ENCODE data around the gene SASH1.

- TF ChIP-seq, protein P1, sequence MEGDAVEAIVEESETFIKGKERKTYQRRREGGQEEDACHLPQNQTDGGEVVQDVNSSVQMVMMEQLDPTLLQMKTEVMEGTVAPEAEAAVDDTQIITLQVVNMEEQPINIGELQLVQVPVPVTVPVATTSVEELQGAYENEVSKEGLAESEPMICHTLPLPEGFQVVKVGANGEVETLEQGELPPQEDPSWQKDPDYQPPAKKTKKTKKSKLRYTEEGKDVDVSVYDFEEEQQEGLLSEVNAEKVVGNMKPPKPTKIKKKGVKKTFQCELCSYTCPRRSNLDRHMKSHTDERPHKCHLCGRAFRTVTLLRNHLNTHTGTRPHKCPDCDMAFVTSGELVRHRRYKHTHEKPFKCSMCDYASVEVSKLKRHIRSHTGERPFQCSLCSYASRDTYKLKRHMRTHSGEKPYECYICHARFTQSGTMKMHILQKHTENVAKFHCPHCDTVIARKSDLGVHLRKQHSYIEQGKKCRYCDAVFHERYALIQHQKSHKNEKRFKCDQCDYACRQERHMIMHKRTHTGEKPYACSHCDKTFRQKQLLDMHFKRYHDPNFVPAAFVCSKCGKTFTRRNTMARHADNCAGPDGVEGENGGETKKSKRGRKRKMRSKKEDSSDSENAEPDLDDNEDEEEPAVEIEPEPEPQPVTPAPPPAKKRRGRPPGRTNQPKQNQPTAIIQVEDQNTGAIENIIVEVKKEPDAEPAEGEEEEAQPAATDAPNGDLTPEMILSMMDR (conservative IDR thresholded peaks at IDR 0.05; ENCODE audit: low read depth, low read length) = no peak
- no peak for TF ChIP-seq EZH2phosphoT487 (IDR thresholded peaks at IDR 0.05; ENCODE audit: borderline replicate concordance, low read length)
Observed at GRCh38 chr6:148332088-148332487, 10.6 kb upstream of the SASH1 start.

All from PC-3 (cell line).